DMS79 (cell line): ENCODE results near the gene DERL2.

Experiments
- DNase-seq: peaks from one replicate; lab custom pipeline; 2025; lab: John Stamatoyannopoulos, UW

Gene DERL2

GRCh38 chr17:5485270-5486205 is at the start of gene DERL2:
TSS of gene DERL2 (minus strand) at chr17:5486178. CDS start at chr17:5486161, 17 bp downstream.
- no peak for DNase-seq

- no peak for DNase-seq
Measured at GRCh38 chr17:5535436-5535835, 49.5 kb upstream of the DERL2 start.

DNA sequence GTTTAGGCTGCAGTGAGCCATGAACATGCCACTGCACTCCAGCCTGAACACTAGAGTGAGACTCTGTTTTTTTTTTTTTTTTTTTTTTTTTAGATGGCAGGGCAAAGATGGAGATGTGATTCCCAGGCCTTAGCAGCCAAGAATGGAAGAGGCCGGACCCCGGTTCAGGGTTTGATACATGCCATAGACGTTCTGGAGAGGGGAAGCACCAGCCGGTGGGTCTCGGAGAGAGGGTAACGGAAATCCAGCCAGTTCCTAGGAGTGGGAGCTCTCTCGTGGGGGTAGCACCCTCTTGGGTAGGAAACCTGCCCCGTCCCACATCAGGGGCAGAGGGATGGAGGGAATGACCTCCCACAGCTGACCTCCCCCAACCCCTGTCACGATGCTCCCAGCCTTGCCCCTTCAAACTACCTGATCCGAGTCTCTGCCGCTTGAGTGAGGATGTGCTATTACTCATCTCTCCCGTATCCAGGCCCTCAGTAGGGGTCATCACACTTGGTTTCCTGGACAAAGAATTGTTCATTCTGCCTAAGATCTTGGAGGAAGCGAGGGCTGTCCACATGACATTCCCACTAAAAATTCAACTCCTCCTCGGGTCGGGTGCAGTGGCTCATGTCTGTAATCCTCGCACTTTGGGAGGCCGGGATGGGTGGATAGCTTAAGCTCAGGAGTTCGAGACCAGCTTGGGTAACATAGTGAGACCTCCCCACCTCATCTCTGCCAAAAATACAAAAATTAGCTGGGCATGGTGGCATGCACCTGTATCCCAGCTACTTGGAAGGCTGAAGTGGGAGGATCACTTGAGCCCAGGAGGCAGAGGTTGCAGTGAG is 47.7 kb upstream of the DERL2 start:
- DNase-seq: no peak

GRCh38 chr17:5532581-5532980 is 46.6 kb upstream of the DERL2 start:
- DNase-seq: no peak

DNA sequence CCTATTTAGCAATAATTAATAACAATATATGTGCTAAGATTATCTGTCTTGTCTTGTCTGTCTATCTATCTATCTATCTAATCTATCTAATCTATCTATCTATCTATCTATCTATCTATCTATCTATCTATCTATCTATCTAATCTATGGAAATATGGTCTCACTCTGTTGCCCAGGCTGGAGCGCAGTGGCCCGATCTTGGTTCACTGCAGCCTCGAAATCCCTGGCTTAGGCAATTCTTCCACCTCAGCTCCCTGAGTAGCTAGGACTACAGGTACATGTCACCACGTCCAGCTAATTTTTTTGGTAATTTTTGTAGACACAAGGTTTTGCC is 45.1 kb upstream of the DERL2 start:
- no peak for DNase-seq

- no peak for DNase-seq
Measured at GRCh38 chr17:5530265-5531084, 44.5 kb upstream of the DERL2 start.

- DNase-seq: no peak
Measured at GRCh38 chr17:5527601-5528250, 41.7 kb upstream of the DERL2 start.

- DNase-seq: no peak
Measured at GRCh38 chr17:5526821-5527598, 41.0 kb upstream of the DERL2 start.

- no peak for DNase-seq
Measured at GRCh38 chr17:5523249-5523648, 37.3 kb upstream of the DERL2 start.

DNA sequence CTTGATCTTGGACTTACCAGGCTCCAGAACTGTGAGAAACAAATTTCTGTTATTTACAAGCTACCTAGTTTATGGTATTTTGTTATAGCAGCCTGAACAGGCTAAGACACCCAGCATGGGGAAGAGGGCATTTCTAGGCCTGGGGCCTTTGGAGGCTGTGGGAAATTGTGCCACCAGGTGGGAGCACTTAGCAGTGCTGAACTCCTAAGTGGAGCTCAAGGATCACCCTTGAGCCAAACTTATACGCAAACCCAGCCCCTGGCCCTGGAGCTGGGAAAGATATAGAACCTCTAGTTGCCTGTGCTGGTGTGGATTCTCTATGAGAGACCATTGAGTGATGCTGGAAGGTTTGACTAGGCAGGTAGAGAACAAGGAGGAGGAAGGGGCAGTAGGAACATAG is 36.5 kb upstream of the DERL2 start:
- DNase-seq: no peak

DNA sequence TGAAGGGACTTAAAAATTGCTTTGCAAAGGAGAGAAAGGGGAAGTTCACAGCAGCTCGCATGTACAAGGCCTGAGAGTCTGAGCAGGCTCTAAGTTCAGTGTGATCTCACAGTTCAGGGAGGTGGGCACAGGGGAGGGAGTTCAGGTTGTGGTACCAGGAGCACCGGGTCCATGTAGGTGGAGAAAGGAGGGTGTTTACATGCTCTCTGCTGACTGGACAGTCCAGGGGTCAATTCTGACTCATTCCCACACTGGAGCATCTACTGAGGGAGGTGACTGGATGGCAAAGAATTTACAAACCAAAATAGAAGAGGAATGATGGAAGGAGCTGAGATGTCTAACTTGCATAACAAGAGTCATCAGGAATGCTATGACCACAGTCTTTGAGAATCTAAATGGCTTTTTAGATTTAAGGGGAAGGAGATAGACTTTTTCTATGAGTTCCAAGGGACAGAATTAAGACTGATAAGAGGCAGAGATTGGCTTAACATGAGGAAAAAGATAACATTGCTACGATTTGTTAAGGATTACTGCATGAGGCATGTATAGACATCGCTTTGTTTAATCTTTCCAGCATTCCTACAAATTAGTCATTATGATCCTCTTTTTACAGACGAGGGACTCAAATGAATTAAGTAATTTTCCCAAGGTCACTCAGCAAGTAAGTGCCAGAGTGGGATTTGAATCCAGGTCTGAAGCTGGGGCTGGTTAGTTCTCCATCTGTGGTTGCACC is 30.2 kb upstream of the DERL2 start:
- DNase-seq: no peak

DNA sequence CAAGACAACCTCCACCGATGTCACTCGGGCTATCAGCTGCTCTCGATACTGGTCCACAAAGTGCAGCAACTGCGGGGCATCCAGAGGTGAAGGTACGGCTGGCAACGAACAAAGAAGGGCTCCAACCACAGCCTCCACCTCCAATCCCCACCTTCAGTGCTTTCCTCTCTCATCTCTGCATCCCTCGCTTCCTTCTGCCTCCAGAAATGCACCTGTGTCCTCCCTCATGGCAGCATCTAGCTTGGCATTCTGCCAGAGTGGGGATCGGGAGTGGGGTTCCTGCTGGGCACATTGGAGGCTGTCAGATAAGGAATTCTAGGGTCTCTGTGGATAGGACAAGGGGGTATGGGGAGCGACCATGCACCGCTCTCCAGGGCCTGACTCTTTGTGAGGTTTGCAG is 29.0 kb upstream of the DERL2 start:
- DNase-seq: no peak

DNA sequence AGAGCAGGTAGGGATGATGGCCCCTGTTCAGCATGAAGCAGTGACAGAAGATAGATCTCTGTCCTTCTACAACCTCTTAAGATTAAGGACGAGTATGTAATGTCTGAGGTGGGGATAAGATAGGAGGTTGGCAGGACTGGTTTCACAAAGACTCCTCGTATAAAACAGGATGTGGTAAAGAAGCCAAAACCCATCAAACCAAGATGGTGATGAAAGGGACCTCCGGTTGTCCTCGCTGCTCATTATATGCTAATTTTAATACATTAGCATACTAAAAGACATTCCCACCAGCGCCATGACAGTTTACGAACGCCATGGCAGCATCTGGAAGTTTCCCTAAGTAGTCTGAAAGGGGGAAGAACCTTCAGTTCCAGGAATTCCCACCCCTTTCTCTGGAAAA is 27.6 kb upstream of the DERL2 start:
- no peak for DNase-seq

DNA sequence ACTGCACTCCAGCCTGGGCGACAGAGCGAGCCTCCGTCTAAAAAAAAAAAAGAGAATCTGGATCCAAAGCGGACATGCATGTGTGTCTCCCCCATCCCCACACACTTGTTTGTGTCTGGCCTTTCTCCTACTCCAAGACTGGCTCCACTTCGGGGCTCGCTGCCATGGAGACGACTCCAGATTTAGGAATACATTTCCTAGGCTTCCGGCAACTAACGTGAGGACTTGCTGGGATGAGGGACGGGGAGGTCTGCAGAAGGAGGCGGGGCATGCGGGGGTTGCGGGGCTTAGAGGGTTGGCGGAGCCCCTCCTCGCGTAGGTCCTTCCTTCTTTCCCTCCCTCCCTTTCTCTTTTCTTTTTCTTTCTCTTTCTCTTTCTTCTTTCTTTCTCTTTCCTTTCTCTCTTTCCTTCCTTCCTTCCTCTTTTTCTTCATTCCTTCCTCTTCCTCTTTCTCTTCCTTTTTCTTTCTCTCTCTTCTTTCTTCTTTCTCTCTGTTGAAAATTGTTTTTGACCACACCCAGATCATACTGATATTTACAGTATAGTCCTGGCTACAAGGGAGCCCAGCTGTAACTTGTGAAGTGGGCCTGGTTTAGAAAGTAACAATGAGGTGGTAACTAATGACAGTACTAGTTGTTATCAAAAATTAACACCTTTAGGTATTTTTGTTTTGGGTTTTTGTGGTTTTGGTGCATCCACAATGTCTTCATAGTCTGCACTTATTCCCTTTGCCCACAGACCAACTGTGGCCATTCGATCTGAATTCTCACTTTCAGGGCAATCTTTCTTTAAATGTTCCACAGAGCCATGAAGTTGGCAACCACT is 25.6 kb upstream of the DERL2 start:
- no peak for DNase-seq

DNA sequence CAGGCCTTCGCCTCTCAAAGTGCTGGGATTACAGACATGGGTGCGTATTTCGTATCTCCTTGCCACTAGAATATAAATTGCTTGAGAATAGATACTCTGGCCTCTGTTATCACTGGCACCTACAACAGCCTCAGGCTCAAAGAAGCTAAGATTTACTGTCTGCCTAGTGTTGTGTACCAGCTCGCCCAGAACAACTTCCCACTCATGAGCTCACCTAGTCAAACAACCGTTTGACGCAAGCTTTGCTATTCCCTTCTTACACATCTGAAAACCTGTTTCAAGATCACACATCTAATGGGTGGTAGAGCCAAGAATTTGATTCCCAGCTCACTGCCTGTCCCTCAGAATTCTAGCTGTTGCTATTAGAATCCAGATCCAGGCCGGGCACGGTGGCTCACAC is 24.8 kb upstream of the DERL2 start:
- DNase-seq: no peak

GRCh38 chr17:5509482-5509881 is 23.5 kb upstream of the DERL2 start:
- DNase-seq: no peak

GRCh38 chr17:5508810-5509209 is 22.8 kb upstream of the DERL2 start:
- DNase-seq: peak; percentile 82

- no peak for DNase-seq
Measured at GRCh38 chr17:5506307-5506706, 20.3 kb upstream of the DERL2 start.

DNA sequence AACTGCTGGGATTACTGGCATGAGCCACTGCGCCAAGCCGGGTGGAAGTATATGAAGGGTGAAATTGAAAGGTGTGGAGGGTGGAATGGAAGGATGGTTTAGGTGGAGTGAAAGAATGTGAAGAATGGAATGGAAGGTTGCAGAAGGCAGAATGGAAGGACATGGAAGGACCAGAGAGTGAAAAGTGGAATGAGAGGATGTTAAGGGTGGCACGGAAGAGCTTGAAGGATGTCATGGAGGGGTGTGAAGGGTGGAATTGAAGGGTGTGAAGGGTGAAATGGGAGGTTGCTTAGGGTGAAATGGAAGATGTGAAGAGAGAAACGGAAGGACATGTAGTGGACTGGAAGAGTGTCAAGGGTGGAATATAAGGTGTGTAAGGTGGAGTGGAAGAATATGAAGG is 16.6 kb upstream of the DERL2 start:
- DNase-seq: no peak
